GM19240 (cell line): ENCODE measurements around the gene RBFOX2.

Source experiments
- DNase-seq: peaks from one replicate; pipeline ENCODE4 v3.0.0; 2011; ENCODE audit warnings: low spot score; ENCODE audit not compliant: insufficient read length

Gene RBFOX2

DNA sequence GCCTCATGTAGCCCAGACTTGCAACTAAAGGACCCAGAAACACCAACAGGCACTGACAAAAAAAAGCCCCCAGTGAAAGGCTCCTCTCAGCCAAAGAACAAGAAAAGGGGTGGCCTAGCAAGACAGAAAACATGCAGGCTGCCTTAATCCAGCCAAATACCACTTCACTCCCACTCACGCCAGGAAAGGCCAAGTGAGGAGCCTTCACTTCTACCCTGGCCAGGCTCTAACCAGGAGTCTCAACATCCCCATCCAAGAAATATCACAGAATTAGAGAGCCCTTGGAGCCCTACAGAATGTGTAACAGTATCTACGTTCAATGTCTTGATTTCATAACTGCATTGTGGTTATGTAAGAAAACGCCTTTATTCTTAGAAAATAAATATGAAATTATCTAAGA is 162.0 kb downstream of the RBFOX2 start:
- no peak for DNase-seq

DNA sequence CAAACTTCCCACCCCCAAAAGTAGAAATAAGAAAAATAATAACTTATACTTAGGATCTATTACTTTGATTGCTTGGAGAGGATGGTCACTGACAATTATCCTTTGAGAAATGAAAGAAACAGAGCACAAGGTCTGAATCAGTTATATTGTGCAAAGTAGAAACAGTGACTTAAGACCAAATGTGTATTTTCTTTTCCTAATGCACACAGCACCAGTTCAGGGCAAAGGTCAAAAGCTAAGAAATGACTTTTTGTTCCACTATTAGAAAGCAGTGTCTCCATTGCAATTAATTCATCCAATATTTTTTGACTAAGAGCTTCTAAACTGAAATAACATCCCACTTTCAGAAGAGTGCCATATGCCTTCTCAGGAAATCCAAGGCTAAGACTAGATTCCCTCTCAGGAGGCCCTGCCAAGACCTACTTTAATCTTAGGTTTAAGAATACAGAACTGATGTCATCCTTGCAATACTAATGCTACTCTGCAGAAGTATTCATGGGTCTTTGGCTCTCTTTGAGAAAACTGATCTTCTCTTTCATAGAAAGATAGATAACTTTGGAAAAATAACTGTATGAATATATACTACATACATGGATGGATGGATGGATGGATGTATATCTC is 164.0 kb downstream of the RBFOX2 start:
- no peak for DNase-seq

DNA sequence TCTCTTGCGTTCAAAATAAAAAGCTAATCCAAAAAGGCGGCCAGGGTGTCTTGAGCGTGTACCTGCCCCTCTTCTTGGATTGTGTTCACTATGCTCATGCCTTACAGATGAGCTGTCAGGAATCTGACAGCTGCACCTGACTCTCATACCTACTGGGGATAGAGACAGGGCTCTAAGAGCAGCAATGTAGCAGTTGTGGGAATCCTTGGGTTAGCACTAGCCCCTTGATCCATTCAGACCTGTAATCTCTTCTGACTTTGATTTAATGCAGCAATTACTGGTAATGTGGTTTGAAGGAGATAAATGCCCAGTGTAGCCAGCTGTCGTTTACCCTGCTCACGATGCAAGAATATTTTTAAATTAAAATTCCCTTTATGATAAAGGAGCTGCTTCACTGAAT is 165.2 kb downstream of the RBFOX2 start:
- no peak for DNase-seq

DNA sequence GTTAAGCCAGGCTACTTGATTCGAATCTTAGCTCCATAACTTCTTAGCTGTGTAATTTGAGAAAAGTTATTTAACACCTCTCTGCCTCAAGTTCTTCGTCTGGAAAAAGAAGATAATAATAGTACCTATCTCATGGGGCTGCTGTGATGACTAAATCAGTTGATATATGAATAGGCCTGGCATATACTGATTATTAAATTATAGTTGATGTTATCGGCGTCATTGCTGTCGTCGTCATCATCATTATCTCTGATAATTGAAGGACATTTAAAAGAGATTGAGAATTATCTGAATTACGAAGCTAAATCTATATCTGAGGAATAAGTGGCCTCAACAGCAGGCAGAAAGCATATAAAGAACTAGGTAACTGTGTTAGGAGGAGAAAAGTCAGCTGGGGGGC is 165.9 kb downstream of the RBFOX2 start:
- no peak for DNase-seq

DNA sequence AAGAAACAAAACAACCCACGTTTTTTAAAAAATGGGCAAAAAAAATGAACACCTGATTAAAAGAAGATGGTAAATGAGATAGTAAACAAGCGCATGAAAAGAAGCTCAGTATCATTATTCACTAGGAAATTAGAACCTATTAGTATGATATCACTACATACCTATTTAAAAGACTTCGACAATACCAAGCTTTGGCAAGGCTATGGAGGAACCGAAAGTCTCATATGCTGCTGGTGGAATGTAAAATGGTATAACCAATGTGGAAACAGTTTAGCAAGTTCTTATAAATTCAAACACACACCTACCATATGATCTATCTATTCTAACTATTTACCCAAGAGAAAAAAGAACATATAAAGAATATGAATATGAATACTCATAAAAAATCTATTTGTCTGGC is 167.2 kb downstream of the RBFOX2 start:
- no peak for DNase-seq

DNA sequence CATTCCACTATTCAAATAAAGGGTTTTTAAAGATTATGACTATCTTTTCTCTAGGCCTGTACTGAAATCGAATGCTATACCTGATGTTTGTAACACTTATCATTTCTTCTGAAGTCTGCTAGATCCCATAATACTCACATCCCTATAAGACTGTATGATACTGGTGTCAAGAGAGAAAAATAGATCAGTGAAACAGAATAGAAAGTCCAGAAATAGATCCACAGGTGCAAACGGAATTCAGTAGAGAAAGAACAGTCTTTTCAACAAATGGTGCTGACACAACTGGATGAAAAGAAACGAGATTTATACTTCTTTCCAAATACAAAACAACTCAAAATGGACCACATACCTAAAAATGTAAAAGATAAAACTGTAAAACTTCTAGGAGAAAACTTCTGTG is 167.8 kb downstream of the RBFOX2 start:
- no peak for DNase-seq

DNA sequence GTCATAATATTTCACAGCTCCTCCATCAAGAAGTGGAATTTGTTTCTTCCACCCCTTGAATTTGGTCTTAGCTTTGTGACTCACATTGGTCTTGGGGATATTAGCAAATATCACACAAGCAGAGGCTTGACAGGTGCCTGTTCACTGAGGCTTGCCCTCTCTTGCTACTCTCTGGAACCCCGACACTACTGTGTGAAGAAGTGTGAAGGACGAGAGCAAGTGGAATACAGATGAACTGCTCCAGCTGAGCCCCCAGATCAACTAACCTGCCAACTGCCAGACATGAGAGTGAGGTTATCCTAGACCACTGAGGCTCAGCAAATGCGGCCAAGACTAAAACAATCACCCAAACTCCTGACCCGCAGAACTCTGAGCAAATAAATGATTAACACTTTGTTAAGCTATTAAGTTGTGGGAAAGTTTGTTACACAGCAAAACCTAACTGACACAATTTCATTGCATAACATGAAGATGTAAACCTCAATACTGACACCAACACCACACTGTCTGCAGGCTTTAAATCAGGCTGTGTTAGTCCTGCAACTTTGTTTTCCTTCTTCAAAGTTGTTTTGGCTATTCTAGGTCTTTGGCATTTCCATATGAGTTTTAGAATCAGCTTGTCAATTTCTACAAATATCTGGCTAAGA is 168.4 kb downstream of the RBFOX2 start:
- no peak for DNase-seq

DNA sequence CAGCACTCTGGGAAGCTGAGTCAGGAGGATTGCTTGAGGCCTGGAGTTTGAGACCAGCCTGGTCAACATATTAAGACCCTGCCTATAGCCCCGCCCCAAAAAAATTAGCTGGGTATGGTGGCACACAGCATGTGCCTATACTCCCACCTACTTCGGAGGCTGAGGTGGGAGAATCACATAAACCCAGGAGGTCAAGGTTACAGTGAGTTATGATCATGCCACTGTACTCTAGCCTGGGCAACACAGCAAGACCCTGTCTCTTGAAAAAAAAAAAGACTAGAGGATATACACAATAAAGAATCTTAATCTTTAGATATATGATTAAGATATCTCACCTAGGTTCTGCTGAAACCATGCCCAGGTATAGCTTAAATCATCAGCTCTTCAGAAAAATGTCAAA is 174.3 kb downstream of the RBFOX2 start:
- no peak for DNase-seq

DNA sequence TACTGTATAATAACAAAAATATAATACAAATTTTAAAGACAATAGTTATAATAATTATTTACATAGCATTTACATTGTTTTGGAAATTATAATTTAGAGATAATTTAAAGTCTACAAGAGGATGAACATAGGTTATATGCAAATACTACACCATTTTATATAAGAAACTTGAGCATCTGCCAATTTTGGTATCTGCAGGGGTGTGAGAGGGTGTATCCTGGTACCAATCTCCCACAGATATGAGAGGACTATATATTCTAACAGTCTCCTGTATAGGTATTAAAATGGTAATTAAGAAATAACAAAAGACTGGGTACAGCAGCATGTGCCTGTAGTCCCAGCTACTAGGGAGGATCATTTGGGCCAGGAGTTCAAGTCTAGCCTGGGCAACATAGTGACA is 176.5 kb downstream of the RBFOX2 start:
- DNase-seq = no peak

DNA sequence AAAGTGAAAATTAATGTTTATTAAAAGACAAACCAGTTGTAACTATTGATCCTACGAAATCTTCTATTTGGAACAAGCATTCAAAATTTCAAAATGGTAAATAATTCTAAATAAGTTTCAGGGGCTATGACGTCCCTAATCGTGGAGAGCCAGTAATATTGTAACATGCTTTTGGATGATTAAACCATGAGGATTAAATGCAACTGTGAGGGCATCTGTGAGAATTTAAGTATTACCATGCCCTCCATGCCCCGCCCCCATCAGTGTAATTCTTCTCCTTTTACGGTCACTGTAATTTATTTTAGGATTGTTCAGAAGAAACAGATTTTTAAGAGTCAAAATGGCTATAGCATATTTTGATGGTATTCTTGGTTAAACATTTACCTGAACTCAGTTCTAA is 177.8 kb downstream of the RBFOX2 start:
- no peak for DNase-seq

DNA sequence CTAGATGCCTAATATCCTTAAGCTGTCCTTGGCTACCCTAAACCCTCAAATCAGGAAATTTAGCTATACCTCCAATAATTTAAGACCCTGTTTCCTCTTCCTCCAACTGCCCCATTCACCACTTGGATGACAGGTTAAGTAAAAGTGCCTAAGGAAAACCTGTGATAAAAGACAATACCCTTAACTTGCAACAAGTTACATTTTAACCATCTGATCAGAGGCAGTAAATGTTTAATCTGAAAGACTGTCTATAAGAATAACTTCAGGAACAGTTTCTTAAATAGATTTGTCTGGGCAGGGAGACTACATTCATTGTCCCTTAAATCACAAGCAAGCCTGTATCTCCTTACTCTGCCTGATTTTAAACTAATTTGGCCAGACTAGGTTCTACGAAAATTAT is 181.8 kb downstream of the RBFOX2 start:
- DNase-seq = no peak

DNA sequence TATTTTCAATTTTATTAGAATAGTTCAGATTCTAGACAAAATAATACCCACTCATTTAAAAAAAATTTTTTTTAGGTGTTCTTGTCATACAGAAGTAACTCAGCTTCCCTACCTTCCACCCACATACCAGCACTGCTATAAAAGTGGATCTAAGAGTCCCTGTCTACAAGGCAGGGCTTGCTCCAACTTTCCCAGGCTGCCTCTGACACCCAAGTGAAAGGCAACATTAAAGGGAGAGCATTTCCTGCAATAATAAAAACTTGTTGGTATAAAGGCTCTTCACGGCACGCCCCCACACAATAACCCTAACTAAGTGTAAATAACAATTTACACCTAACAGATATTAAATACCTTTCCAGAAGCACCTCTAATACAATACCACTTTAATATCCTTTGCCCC is 183.7 kb downstream of the RBFOX2 start:
- DNase-seq = no peak

DNA sequence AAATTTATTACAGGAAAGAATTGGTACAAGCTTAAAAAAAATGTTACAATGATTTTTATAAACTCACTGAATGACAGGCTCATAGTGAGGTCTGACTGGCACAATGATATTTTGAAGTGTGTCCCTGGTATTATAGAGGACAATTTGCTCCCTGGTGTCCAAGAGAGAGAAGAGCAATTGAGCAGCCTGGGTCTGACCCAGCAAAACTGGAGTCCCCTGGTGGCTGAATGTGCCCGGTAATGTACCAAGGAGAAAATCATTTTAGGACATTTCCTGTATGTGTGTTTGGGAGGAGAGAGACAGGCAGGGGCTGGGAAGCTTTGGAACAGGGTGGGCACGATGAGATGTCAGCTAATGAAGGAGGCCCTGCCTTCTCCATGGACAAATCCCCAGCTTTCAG is 185.7 kb downstream of the RBFOX2 start:
- no peak for DNase-seq

DNA sequence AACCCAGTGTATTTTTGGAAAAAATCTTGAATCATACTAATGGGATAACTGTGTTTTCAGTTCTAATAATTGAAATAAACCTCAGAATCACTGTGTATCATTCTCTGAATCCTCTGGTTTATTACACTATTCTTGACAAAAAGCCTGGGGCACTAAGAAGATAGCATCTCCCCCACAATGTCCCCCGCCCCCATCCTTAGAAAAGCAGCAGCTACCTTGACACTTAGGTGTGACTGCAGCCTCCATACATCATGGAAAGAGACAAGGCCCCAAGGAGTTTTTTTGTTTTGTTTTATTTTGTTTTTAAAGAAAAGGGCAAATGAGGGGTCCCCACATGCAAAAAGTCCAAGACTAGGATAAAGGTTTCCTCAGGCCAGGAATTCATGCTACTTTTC is 186.1 kb downstream of the RBFOX2 start:
- DNase-seq = no peak

DNA sequence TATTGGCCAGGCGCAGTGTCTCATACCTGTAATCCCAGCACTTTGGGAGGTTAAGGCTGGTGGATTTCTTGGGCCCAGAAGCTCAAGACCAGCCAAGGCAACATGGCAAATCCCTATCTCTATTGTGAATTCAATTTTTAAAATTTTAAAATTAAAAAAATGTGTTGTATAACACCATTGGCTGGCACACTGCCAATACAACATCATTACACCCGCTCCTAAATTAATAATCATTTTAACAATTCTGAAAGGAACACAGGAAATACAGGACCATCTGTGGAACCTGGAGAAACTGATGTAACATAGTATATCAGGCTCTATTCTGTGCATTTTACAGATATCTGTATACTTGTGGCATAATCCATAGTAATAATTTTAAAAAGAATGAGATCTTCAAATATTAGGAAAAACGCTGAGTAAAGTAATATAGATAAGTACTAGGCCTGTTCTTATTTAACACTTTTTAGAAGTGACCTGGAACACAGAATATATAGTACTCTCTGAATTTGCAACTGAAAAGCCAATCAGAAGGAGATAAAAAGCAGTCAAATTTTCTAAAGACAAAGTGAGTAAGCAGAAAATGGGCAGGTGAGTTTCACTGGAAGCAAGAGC is 186.6 kb downstream of the RBFOX2 start:
- DNase-seq = no peak

DNA sequence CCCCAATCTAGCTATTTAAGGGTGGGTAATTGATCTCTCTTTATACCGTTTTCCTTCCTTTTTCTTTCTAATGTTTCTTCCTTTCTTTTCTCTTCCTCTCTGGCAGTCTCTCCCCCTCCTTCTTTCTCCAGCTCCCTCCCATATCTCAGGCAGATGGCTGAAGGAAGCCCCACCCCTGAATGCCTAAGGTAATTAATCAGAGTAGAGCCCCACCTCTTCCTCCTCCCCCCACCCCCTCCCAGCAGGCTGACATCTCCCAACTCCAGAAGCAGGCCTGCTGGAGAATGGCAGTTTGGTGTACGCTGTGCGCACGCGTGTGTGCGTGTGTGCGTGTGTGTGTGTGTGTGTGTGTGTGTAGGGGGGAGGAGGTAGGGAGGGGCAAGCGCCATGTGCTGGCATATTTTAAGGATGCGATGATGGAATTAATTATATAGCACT is 188.3 kb downstream of the RBFOX2 start:
- DNase-seq = no peak

DNA sequence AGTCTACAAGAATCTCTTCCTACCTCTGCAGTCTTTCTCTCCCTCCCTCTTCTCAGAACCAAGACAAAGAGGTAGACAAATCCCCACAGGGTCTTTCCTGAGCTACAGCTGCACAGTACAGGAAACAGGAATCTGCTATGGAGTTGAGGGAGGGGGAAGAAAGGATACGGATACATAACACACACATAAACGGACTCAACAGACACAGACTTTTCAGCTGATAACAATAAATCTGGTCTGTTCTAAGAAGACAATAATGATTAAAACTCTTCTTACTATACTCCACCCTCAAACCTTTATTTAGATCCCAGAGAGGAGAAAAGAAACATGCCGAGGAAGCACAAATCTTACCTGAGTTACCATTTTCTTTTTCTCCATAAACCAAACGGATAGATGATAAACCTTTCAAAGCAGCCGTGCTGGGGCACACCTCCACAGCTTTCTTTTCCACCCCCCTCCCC is 188.8 kb downstream of the RBFOX2 start:
- DNase-seq = no peak

DNA sequence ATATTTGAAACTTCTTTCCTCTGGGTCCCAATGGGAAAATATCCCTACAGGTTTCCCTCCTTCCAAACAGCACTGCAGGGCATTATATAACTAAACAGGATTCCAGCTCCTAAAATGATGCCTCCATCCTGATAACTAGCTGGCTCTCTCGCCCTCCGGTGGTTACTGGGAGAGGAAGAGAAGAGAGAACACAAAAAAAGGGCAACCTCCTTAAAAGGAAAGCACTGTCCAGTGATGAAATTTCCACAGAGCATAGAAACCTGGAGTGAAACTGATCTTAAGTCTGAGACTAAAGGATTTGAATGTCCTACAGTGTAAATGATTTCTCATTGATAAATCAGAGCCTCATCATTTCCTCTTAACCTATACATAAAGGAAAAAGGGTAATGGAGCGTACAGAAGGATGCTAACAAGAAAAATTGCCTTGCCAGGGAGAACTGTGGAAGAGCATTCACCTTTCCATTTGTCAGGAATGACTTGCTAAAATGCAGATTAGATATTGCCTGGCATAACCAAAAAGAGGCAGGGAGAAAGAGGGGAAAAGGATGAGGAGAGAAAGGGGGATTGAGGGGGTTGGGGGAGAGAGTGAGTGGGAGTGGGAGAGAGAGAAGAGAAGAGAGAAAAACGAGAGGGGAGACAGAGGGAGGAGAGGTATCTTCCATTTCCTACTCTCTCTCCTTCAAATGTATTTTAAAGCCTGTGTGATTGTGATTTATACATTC is 189.6 kb downstream of the RBFOX2 start:
- no peak for DNase-seq

DNA sequence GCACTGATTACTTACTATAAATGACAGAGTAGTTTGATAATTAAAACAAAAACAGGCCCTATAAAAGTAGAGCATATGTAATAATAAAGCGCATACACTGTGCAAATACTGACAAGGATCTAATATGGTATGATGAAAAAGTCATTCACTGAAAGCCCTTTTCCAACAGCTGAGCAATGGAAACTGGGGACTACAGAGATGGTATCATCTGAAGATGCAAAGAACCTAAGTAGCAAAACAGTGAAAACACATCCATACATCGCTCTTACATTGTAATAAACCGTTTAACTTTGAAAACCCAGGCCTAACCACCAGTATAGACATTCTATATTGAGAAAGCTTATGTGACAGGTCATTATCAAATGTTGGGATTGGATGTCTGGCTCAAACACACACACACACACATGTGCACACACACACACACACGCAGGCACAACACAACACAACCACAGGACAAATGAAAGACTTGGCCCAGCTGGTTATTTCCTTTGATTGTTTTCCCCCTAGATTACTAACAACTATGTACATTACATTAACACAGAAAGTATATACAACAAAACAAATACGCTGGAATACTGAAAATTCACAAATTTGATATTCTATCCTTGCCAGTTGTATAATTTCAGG is 191.4 kb downstream of the RBFOX2 start:
- no peak for DNase-seq

DNA sequence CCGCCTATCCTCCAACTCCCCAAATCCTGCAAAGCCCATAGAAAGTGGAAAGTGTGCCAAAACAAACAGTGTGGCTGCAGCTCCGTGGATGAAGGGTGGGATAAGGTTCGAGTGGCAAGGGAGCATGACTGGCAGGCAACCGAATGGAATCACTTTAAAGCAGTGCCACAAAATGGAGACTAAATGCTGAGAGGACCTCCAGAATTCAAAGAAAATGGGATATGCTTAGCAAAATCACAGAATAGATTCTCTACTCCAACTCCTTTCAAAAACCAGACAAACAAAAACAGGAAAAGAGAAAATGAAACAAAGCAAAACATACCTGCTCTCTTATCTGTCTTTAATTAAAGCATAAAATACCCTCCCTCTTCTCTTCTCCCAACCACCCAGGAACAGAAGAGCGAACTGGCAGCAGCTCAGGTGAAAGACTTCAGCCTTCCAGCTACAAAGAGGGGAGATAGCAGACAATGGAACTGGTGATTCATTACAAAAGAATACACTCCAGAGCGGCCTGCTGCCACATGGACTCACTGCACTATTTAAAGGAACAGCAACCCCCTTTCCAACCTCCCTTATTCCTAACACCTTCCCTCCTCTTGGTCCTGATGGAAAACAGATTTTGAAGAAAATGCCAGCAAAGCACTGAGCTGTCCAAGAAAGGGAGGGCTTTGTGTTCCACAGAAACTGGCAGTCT is 192.5 kb downstream of the RBFOX2 start:
- DNase-seq = no peak

DNA sequence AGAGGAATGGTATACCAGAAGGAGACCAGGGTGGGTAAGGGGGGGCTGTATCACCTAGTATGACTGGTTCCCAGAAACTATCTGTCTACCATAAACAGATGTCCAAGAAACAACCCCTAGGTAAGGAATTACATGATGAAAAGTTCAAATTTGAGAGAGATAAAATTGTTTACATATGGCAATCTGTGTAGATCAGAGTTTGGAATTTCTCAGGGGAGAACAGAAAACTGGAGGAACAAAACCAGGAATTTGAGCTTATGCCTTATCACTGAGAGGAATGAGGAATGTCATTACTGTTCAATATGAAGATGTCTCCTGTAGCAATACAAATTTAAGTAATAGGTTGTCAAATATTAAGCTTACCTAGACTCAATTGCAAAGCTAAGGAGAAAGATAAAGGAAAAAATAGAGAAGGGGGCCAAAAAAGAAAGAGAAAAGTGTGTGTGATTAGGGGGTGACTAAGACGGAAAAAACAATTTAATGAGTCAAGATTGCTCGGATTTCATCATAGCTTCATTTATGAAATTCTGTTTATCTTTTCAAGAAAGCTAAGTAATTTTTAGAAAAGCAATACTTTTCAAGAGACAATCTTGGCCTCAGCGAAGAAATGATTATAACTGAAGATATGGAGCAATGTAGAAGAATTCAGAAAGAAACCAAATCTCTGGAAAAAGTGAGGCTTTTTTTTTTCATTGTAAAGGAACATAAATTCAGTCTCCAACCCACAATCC is 193.2 kb downstream of the RBFOX2 start:
- DNase-seq = no peak
